ENCODE results near the gene PLAC1.

Gene PLAC1

DNA sequence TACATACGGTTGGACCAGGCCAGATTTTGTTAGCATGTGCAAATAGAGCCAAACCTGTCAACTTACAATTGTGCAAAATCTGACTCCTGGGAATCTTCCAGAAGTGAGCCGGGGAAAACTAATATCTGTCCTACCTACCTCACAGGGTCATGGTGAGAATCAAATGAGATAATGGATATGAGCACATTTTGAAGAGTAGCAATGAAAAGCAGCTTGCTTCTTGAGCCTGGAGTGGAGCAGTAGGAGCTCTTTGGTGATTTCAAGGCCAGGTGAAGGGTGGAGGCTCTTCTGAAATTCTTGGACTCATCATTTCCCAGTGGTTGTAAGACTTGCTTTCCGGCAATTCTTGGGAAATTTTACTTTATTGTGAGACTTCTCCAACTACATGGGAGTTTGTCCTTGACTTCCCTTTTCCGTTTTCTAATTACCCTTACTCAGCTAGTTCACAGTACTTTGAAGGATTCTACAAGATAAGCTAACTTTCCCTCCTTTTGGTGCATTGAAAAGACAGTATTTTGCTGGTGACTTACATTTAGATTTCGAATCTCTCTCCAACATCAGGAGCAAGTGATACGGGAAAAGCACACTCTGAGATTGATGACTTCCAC lies 12.2 kb downstream of the PLAC1 start:
- H3K4me3 ChIP-seq (ENCODE audit: low read length) = no peak overlapping the region
- no peak overlapping the region for H3K9ac ChIP-seq (ENCODE audit: low read depth, low read length)
- no peak overlapping the region for H3K27ac ChIP-seq (ENCODE audit: low read length)

DNA sequence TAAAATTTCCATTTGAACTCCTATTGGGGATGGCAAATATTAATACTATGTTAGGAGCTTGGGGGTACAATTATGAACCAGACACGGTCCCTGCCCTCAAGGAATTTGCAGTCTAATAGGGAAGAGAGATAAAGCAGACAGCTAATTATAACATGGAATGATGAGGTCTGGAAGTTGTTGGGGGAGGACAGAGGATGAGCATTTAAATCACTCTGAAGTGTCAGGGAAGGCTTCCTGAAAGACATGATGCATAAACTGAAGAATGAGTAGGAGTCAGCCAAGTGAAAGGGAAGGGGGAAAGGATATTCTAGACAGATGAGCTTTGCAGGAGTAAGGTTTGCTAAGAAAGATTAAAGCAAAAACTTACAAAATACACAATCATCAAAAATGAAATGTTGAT lies 15.9 kb downstream of the PLAC1 start:
- Histone ChIP-seq H3K4me3 (ENCODE audit: low read length) (no peak overlapping the region), H3K27ac (ENCODE audit: low read length) (no peak overlapping the region), H3K9me3 (ENCODE audit: insufficient read depth, low read depth, low read length) (no peaks in the 10 kb centered on the region), H3K9ac (ENCODE audit: low read depth, low read length) (no peak overlapping the region), H3K4me1 (ENCODE audit: insufficient read depth, low read length) (no peaks in the 10 kb centered on the region), H3K36me3 (ENCODE audit: insufficient read depth, low read depth, low read length) (no peaks in the 10 kb centered on the region), H3K27me3 (ENCODE audit: insufficient read depth, low read length) (no peaks in the 10 kb centered on the region)

More for the DNA sequence above, 12.2 kb downstream of the PLAC1 start:
- Histone ChIP-seq H3K27me3 (ENCODE audit: insufficient read depth, low read length) (no peaks in the 10 kb centered on the region), H3K4me1 (ENCODE audit: insufficient read depth, low read length) (no peaks in the 10 kb centered on the region), H3K36me3 (ENCODE audit: insufficient read depth, low read depth, low read length) (no peaks in the 10 kb centered on the region), H3K9me3 (ENCODE audit: insufficient read depth, low read depth, low read length) (no peaks in the 10 kb centered on the region)

GRCh38 chrX:134641346-134641745 lies 16.9 kb downstream of the PLAC1 start:
- Histone ChIP-seq H3K9ac (ENCODE audit: low read depth, low read length) (no peak overlapping the region), H3K36me3 (ENCODE audit: insufficient read depth, low read depth, low read length) (no peaks in the 10 kb centered on the region), H3K4me1 (ENCODE audit: insufficient read depth, low read length) (no peaks in the 10 kb centered on the region), H3K9me3 (ENCODE audit: insufficient read depth, low read depth, low read length) (no peaks in the 10 kb centered on the region), H3K27me3 (ENCODE audit: insufficient read depth, low read length) (no peaks in the 10 kb centered on the region), H3K4me3 (ENCODE audit: low read length) (no peak overlapping the region), H3K27ac (ENCODE audit: low read length) (no peak overlapping the region)

DNA sequence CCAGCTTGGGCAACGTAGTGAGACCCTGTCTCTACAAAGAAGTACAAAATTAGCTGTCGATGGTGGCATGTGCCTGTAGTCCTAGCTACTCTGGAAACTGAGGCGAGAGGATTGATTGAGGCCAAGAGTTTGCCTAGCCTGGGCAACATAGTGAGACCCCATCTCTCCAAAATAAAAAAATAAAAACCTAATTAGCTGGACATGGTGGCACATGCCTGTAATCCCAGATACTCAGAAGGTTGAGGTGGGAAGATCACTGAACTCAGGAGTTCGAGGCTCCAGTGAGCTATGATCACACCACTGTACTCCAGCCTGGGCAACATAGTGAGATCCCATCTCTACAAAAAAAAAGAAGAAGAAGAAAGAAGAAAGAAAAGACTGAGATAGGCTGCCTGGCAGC lies 17.4 kb downstream of the PLAC1 start:
- H3K27ac ChIP-seq (ENCODE audit: low read length) = no peak overlapping the region
- no peaks in the 10 kb centered on the region for H3K4me1 ChIP-seq (ENCODE audit: insufficient read depth, low read length)
- H3K4me3 ChIP-seq (ENCODE audit: low read length) = no peak overlapping the region
- H3K36me3 ChIP-seq (ENCODE audit: insufficient read depth, low read depth, low read length) = no peaks in the 10 kb centered on the region
- no peaks in the 10 kb centered on the region for H3K9me3 ChIP-seq (ENCODE audit: insufficient read depth, low read depth, low read length)
- no peak overlapping the region for H3K9ac ChIP-seq (ENCODE audit: low read depth, low read length)
- H3K27me3 ChIP-seq (ENCODE audit: insufficient read depth, low read length) = no peaks in the 10 kb centered on the region

GRCh38 chrX:134636851-134637250 lies 21.4 kb downstream of the PLAC1 start:
- H3K4me3 ChIP-seq (ENCODE audit: low read length) = no peak overlapping the region
- H3K4me1 ChIP-seq (ENCODE audit: insufficient read depth, low read length) = no peaks in the 10 kb centered on the region
- no peaks in the 10 kb centered on the region for H3K36me3 ChIP-seq (ENCODE audit: insufficient read depth, low read depth, low read length)
- H3K27me3 ChIP-seq (ENCODE audit: insufficient read depth, low read length) = no peaks in the 10 kb centered on the region
- H3K9ac ChIP-seq (ENCODE audit: low read depth, low read length) = no peak overlapping the region
- H3K27ac ChIP-seq (ENCODE audit: low read length) = no peak overlapping the region
- H3K9me3 ChIP-seq (ENCODE audit: insufficient read depth, low read depth, low read length) = no peaks in the 10 kb centered on the region

DNA sequence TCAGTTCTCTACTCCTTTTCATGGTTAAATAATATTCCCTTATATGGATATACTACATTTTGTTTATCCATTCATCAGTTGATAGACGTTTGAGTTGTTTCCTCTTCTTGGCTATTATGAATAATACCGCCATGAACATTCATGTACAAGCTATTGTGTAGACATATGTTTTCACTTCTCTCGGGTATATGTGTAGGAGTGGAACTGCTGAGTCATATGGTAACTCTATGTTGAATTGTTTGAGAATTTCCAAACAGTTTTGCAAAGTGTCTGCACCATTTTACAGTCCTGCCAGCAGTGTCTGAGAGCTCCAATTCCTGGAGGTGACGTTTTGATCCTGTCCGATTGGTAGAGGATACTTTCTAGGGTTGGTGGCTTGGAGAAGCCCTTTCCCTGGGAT lies 23.6 kb downstream of the PLAC1 start:
- Histone ChIP-seq H3K9ac (ENCODE audit: low read depth, low read length) (no peak overlapping the region), H3K27me3 (ENCODE audit: insufficient read depth, low read length) (no peaks in the 10 kb centered on the region), H3K27ac (ENCODE audit: low read length) (no peak overlapping the region)

DNA sequence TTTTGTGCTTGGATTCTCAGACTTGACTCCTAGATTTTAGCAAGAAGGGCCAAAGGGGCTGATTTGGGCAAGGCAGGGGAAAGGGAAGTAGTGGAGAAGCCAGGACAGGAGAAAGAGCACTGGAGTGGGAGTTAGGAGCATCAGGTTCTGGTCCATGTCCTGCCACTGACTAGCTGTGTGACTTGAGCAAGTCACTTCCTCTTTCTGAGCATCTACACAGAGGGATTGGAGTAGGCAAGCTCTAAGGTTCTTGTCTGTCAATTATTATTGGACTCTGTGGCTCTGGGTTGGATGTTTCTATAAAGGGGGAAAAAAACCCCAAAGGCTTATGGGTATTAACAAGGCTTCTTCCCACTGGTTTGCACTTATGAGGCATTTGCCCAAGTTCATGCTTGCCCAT lies 24.4 kb downstream of the PLAC1 start:
- H3K9me3 ChIP-seq (ENCODE audit: insufficient read depth, low read depth, low read length) = no peaks in the 10 kb centered on the region
- H3K27me3 ChIP-seq (ENCODE audit: insufficient read depth, low read length) = no peaks in the 10 kb centered on the region
- H3K9ac ChIP-seq (ENCODE audit: low read depth, low read length) = no peak overlapping the region
- no peak overlapping the region for H3K4me3 ChIP-seq (ENCODE audit: low read length)
- H3K27ac ChIP-seq (ENCODE audit: low read length) = no peak overlapping the region
- no peaks in the 10 kb centered on the region for H3K4me1 ChIP-seq (ENCODE audit: insufficient read depth, low read length)
- no peaks in the 10 kb centered on the region for H3K36me3 ChIP-seq (ENCODE audit: insufficient read depth, low read depth, low read length)

More for the DNA sequence above, 23.6 kb downstream of the PLAC1 start:
- no peaks in the 10 kb centered on the region for H3K4me1 ChIP-seq (ENCODE audit: insufficient read depth, low read length)
- no peaks in the 10 kb centered on the region for H3K9me3 ChIP-seq (ENCODE audit: insufficient read depth, low read depth, low read length)
- H3K36me3 ChIP-seq (ENCODE audit: insufficient read depth, low read depth, low read length) = no peaks in the 10 kb centered on the region
- H3K4me3 ChIP-seq (ENCODE audit: low read length) = no peak overlapping the region

DNA sequence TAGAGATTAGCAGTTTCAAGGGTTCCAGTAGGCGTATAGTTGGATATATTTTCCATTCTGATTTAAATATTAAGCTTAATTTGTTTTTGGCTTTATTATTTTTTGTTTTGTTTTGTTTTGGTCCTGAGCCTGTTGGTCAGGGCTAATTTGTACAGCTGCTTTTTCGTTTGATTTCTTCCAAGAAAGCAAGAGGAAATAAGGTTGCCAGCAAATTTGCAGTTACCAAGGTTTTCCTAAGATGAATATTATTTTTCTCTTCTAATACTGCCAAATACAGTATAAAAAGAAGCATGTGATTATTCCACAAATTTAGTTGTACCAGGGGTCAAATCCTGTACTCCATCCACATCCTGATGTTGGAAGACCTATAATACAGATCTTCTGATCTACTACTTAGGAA lies 24.9 kb downstream of the PLAC1 start:
- Histone ChIP-seq H3K27ac (ENCODE audit: low read length) (no peak overlapping the region), H3K4me3 (ENCODE audit: low read length) (no peak overlapping the region), H3K9me3 (ENCODE audit: insufficient read depth, low read depth, low read length) (no peaks in the 10 kb centered on the region), H3K9ac (ENCODE audit: low read depth, low read length) (no peak overlapping the region), H3K27me3 (ENCODE audit: insufficient read depth, low read length) (no peaks in the 10 kb centered on the region), H3K4me1 (ENCODE audit: insufficient read depth, low read length) (no peaks in the 10 kb centered on the region), H3K36me3 (ENCODE audit: insufficient read depth, low read depth, low read length) (no peaks in the 10 kb centered on the region)

- no peak overlapping the region for H3K27ac ChIP-seq (ENCODE audit: low read length)
- H3K27me3 ChIP-seq (ENCODE audit: insufficient read depth, low read length) = no peaks in the 10 kb centered on the region
- H3K4me1 ChIP-seq (ENCODE audit: insufficient read depth, low read length) = no peaks in the 10 kb centered on the region
- no peaks in the 10 kb centered on the region for H3K9me3 ChIP-seq (ENCODE audit: insufficient read depth, low read depth, low read length)
- H3K4me3 ChIP-seq (ENCODE audit: low read length) = no peak overlapping the region
- no peaks in the 10 kb centered on the region for H3K36me3 ChIP-seq (ENCODE audit: insufficient read depth, low read depth, low read length)
- no peak overlapping the region for H3K9ac ChIP-seq (ENCODE audit: low read depth, low read length)
Measured at GRCh38 chrX:134632355-134632754, 25.9 kb downstream of the PLAC1 start.

- H3K9ac ChIP-seq (ENCODE audit: low read depth, low read length) = no peak overlapping the region
- H3K36me3 ChIP-seq (ENCODE audit: insufficient read depth, low read depth, low read length) = no peaks in the 10 kb centered on the region
- H3K4me3 ChIP-seq (ENCODE audit: low read length) = no peak overlapping the region
- no peaks in the 10 kb centered on the region for H3K27me3 ChIP-seq (ENCODE audit: insufficient read depth, low read length)
- no peaks in the 10 kb centered on the region for H3K4me1 ChIP-seq (ENCODE audit: insufficient read depth, low read length)
- H3K9me3 ChIP-seq (ENCODE audit: insufficient read depth, low read depth, low read length) = no peaks in the 10 kb centered on the region
- no peak overlapping the region for H3K27ac ChIP-seq (ENCODE audit: low read length)
Measured at GRCh38 chrX:134631426-134632346, 26.6 kb downstream of the PLAC1 start.

DNA sequence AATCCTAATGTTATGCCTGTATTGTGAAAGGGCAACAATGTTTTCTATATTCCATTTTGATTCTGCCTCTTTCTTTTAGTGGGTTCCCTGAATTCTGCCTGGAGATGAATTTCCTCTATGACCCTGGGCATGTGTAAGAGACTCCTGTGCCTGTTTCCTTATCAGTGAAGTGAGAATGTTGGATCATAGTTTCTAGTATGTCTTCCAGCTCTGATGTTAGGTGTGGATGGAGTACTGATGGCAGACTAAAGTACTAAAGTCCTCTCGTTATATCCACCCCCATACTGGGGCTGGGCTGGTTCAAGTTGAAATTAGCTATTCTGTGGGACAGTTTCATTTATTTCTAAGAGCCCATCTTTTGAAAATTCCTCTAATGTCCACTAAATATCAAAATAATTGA lies 29.6 kb downstream of the PLAC1 start:
- no peak overlapping the region for H3K27ac ChIP-seq (ENCODE audit: low read length)
- H3K9me3 ChIP-seq (ENCODE audit: insufficient read depth, low read depth, low read length) = no peaks in the 10 kb centered on the region
- H3K36me3 ChIP-seq (ENCODE audit: insufficient read depth, low read depth, low read length) = no peaks in the 10 kb centered on the region

DNA sequence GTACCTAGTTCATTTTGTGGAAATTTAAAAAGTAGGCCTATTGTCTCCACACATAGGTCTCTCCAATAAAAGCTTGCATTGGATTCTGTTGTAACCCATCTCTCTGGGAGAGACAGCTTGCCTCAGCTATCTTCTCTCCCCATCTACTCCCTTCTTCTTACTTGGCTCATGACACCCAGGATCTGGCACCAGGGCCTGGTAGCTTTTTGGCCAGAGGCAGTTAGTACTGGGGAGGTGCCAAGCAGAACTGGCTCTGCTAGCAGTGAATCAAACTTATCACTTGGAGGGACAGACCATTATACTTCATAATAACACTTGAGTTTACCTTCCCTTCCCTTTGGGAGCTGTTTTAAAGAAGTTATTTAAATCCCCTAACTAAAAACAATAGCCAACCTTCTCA lies 31.8 kb downstream of the PLAC1 start:
- H3K36me3 ChIP-seq (ENCODE audit: insufficient read depth, low read depth, low read length) = no peaks in the 10 kb centered on the region
- no peak overlapping the region for H3K4me3 ChIP-seq (ENCODE audit: low read length)
- H3K4me1 ChIP-seq (ENCODE audit: insufficient read depth, low read length) = peaks cover 8% of the 10 kb centered on the region; the same call in 1 of the 2 replicates
- no peaks in the 10 kb centered on the region for H3K27me3 ChIP-seq (ENCODE audit: insufficient read depth, low read length)
- H3K9me3 ChIP-seq (ENCODE audit: insufficient read depth, low read depth, low read length) = no peaks in the 10 kb centered on the region
- no peak overlapping the region for H3K9ac ChIP-seq (ENCODE audit: low read depth, low read length)
- H3K27ac ChIP-seq (ENCODE audit: low read length) = no peak overlapping the region

More for the DNA sequence above, 29.6 kb downstream of the PLAC1 start:
- no peak overlapping the region for H3K9ac ChIP-seq (ENCODE audit: low read depth, low read length)
- no peaks in the 10 kb centered on the region for H3K27me3 ChIP-seq (ENCODE audit: insufficient read depth, low read length)
- H3K4me3 ChIP-seq (ENCODE audit: low read length) = no peak overlapping the region
- H3K4me1 ChIP-seq (ENCODE audit: insufficient read depth, low read length) = no peaks in the 10 kb centered on the region
